MM.1S (cell line): Measurements from ENCODE around the gene PRSS21.

Source experiments
- DNase-seq: peaks from one replicate; pipeline ENCODE4 v3.0.0-alpha.2; 2015
- H2AFZ ChIP-seq: fragments of 300-600 bp; sonication (generic); 2 replicates; pipeline ENCODE4 v1.6.0; 2016; ENCODE audit warnings: antibody characterized with exemption, low read length
- H3F3A ChIP-seq: fragments of 300-600 bp; sonication (generic); 2 replicates; pipeline ENCODE4 v1.6.1; 2016; ENCODE audit warnings: mild to moderate bottlenecking, antibody characterized with exemption, low read length, moderate library complexity, mixed read lengths; ENCODE audit not compliant: insufficient read depth
- H3K27ac ChIP-seq: fragments of 300-600 bp; sonication (generic); 2 replicates; pipeline ENCODE4 v1.5.1; 2016; ENCODE audit warnings: mild to moderate bottlenecking, low read length
- H3K27me3 ChIP-seq: fragments of 300-600 bp; sonication (generic); replicated peaks from 2 replicates; pipeline ENCODE4 v1.6.0; 2016; ENCODE audit warnings: low read length; ENCODE audit not compliant: insufficient read depth
- H3K36me3 ChIP-seq: fragments of 300-600 bp; sonication (generic); replicated peaks from 2 replicates; pipeline ENCODE4 v1.6.1; 2016; ENCODE audit warnings: mild to moderate bottlenecking, low read length, mixed read lengths; ENCODE audit not compliant: insufficient read depth
- H3K4me1 ChIP-seq: fragments of 300-600 bp; sonication (generic); 2 replicates; pipeline ENCODE4 v1.6.1; 2016; ENCODE audit warnings: low read length, mixed read lengths
- H3K4me2 ChIP-seq: fragments of 300-600 bp; sonication (generic); 2 replicates; pipeline ENCODE4 v1.6.0; 2016; ENCODE audit warnings: low read depth, low read length
- H3K4me3 ChIP-seq: fragments of 300-600 bp; sonication (generic); 2 replicates; pipeline ENCODE4 v1.5.1; 2016; ENCODE audit warnings: low read length, mixed read lengths
- H3K79me2 ChIP-seq: fragments of 300-600 bp; sonication (generic); 2 replicates; pipeline ENCODE4 v1.6.1; 2016; ENCODE audit warnings: mixed run types, low read length, mixed read lengths
- H3K9ac ChIP-seq: fragments of 300-600 bp; sonication (generic); 2 replicates; pipeline ENCODE4 v1.6.1; 2016; ENCODE audit warnings: low read length, mixed read lengths
- H3K9me2 ChIP-seq: fragments of 300-600 bp; sonication (generic); replicated peaks from 2 replicates; pipeline ENCODE4 v1.6.1; 2016; ENCODE audit warnings: mild to moderate bottlenecking, low read length, mixed read lengths; ENCODE audit not compliant: insufficient read depth
- H3K9me3 ChIP-seq: fragments of 300-600 bp; sonication (generic); replicated peaks from 2 replicates; pipeline ENCODE4 v1.6.1; 2016; ENCODE audit warnings: mild to moderate bottlenecking, low read length, mixed read lengths; ENCODE audit not compliant: insufficient read depth
- H4K20me1 ChIP-seq: fragments of 300-600 bp; sonication (generic); 2 replicates; pipeline ENCODE4 v1.6.1; 2016; ENCODE audit warnings: mild to moderate bottlenecking, low read length, moderate library complexity, mixed read lengths; ENCODE audit not compliant: insufficient read depth
- CTCF ChIP-seq: fragments of 300-600 bp; sonication (generic); IDR thresholded peaks from 2 replicates; pipeline ENCODE4 v1.5.1; 2016; ENCODE audit warnings: antibody characterized with exemption, low read length, mixed read lengths
- EZH2 ChIP-seq: fragments of 300-600 bp; sonication (generic); optimal IDR thresholded peaks from 2 replicates; pipeline ENCODE3; 2017; ENCODE audit warnings: low read depth, mild to moderate bottlenecking, antibody characterized with exemption, low read length, mixed read lengths
- EZH2phosphoT487 ChIP-seq: fragments of 300-600 bp; sonication (generic); IDR thresholded peaks from 2 replicates; pipeline ENCODE4 v1.6.1; 2018; ENCODE audit warnings: antibody characterized with exemption, low read length

The PRSS21 gene

DNA sequence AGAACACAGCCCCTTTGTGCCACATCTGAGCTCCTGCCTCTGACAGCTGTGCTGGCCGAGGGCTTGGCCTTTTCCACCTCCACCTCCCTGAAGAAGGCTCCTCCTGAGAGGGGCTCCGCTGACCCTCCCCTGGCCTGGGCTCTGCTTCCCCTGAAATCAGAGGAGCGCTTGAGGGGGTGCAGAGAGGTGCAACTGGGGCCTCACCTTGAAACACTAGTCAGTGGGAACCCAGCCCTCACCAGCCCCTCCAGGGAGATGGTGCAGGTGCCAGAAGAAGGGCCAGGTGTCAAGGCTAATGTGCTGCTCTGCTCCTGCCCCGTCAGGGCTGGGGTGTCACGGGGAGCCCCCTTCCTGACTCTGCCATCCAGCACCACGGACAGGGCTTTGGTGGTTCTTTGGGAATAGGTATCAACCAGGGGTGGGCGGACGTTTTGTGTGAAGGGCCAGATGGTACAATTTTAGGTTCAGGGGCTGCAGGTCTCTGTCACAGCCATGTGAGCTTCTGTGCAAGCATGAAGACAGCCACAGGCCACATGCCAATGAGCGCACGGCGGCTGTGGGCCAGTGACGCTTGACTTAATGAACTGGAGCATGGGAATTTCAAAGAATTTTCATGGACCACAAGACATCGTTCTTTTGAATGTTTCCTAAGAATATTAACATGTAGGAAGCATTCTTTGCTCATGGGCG is 10.9 kb downstream of the PRSS21 start:
- Histone ChIP-seq H3K4me1 (no peaks in the 10 kb centered on the region), H3K4me3 (no peak overlapping the region), H2AFZ (no peak overlapping the region), H3K4me2 (no peak overlapping the region), H3K27ac (no peak overlapping the region), H3K79me2 (no peaks in the 10 kb centered on the region), H3K9ac (no peak overlapping the region), H3K9me3 (no peaks in the 10 kb centered on the region), H3K36me3 (no peaks in the 10 kb centered on the region), H3K9me2 (no peaks in the 10 kb centered on the region), H3F3A (no peaks in the 10 kb centered on the region), H3K27me3 (peaks cover 99% of the 10 kb centered on the region), H4K20me1 (no peaks in the 10 kb centered on the region)
- DNase-seq, result no peak
- TF ChIP-seq EZH2phosphoT487 (no peak), EZH2 (no peak), CTCF (no peak)

DNA sequence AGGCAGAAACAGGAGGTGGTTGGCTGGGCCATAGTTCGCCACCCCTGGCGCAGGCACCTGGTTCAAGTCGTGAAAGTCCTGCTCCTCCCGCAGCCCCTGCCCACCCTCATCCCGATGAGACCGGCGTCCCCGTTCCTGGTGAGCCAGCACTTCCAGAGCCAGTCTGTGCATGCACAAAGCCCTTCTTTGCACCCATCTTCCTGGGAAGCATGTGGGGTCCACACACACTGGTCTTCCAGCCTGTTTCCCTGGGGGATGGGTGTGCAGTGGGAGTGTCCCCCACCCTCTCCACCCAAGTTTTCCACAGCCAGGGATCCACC is 11.4 kb downstream of the PRSS21 start:
- Histone ChIP-seq H3K27me3 (peaks cover 94% of the 10 kb centered on the region), H3K9me2 (no peaks in the 10 kb centered on the region), H3K4me1 (no peaks in the 10 kb centered on the region), H3K4me2 (no peak overlapping the region), H3K9me3 (no peaks in the 10 kb centered on the region), H3K27ac (no peak overlapping the region), H3F3A (no peaks in the 10 kb centered on the region), H3K36me3 (no peaks in the 10 kb centered on the region), H3K4me3 (no peak overlapping the region), H3K9ac (no peak overlapping the region), H4K20me1 (no peaks in the 10 kb centered on the region), H3K79me2 (no peaks in the 10 kb centered on the region), H2AFZ (no peak overlapping the region)
- TF ChIP-seq CTCF (no peak), EZH2phosphoT487 (no peak), EZH2 (no peak)
- DNase-seq, result no peak

GRCh38 chr16:2828876-2829430 is 11.9 kb downstream of the PRSS21 start:
- Histone ChIP-seq H3K9me2 (no peaks in the 10 kb centered on the region), H3K9ac (no peak overlapping the region), H4K20me1 (no peaks in the 10 kb centered on the region), H3K27me3 (peaks cover 94% of the 10 kb centered on the region), H2AFZ (no peak overlapping the region), H3K4me2 (no peak overlapping the region), H3K9me3 (no peaks in the 10 kb centered on the region), H3K4me3 (no peak overlapping the region), H3K4me1 (no peaks in the 10 kb centered on the region), H3K36me3 (no peaks in the 10 kb centered on the region), H3F3A (no peaks in the 10 kb centered on the region), H3K79me2 (no peaks in the 10 kb centered on the region), H3K27ac (no peak overlapping the region)
- no peak for TF ChIP-seq EZH2phosphoT487
- TF ChIP-seq EZH2, result no peak
- TF ChIP-seq CTCF, result no peak
- DNase-seq, result no peak
